Ecto neural progenitor cell (in vitro differentiated cells): ENCODE data around the gene C9orf153.
"Not testable (repeated sequence)": the region's sequence is repeated elsewhere in the genome, so short reads cannot be mapped to it uniquely, and the experiment has no call there.

ENCODE experiments used
- DNase-seq: peaks from one replicate; pipeline ENCODE4 v3.0.0-alpha.2; 2018; ENCODE audit warnings: low spot score

C9orf153 gene

GRCh38 chr9:86263876-86264275, 4.4 kb upstream of the C9orf153 start:
- DNase-seq: no peak

- no peak for DNase-seq
Measured at GRCh38 chr9:86262492-86262891, 3.0 kb upstream of the C9orf153 start.

GRCh38 chr9:86257391-86257790, 2.1 kb downstream of the C9orf153 start:
- no peak for DNase-seq

GRCh38 chr9:86256653-86257052, 2.8 kb downstream of the C9orf153 start:
- DNase-seq: no peak

- DNase-seq: no peak
Measured at GRCh38 chr9:86253577-86253976, 5.9 kb downstream of the C9orf153 start.

GRCh38 chr9:86252870-86253269, 6.6 kb downstream of the C9orf153 start:
- DNase-seq: no peak

GRCh38 chr9:86250123-86250522, 9.3 kb downstream of the C9orf153 start:
- DNase-seq: no peak

- DNase-seq: no peak
Measured at GRCh38 chr9:86248746-86249145, 10.7 kb downstream of the C9orf153 start.

- DNase-seq: no peak
Measured at GRCh38 chr9:86246752-86247161, 12.7 kb downstream of the C9orf153 start.

GRCh38 chr9:86242071-86242470, 17.4 kb downstream of the C9orf153 start:
- no peak for DNase-seq

- DNase-seq: no peak
Measured at GRCh38 chr9:86241216-86241615, 18.2 kb downstream of the C9orf153 start.

- DNase-seq: no peak
Measured at GRCh38 chr9:86238861-86239770, 20.3 kb downstream of the C9orf153 start.

- no peak for DNase-seq
Measured at GRCh38 chr9:86230858-86231257, 28.6 kb downstream of the C9orf153 start.

- no peak for DNase-seq
Measured at GRCh38 chr9:86222667-86223066, 36.8 kb downstream of the C9orf153 start.

- DNase-seq: no peak
Measured at GRCh38 chr9:86219606-86220005, 39.9 kb downstream of the C9orf153 start.

- DNase-seq: no peak
Measured at GRCh38 chr9:86217076-86217755, 42.2 kb downstream of the C9orf153 start.

- DNase-seq: no peak
Measured at GRCh38 chr9:86207193-86207592, 52.3 kb downstream of the C9orf153 start.

- DNase-seq: no peak
Measured at GRCh38 chr9:86202338-86202882, 57.0 kb downstream of the C9orf153 start.

GRCh38 chr9:86201474-86202337, 57.8 kb downstream of the C9orf153 start:
- no peak for DNase-seq

- DNase-seq: no peak
Measured at GRCh38 chr9:86200599-86201162, 58.8 kb downstream of the C9orf153 start.

- no peak for DNase-seq
Measured at GRCh38 chr9:86193088-86193487, 66.4 kb downstream of the C9orf153 start.

GRCh38 chr9:86190700-86191099, 68.8 kb downstream of the C9orf153 start:
- not testable (repeated sequence) for DNase-seq
